Brain microvascular endothelial cell (primary cell): ENCODE measurements around the gene ING2.

Experiments
- DNase-seq: peaks from one replicate; pipeline ENCODE4 v3.0.0-alpha.2; 2020
- H3K27ac ChIP-seq: fragments of 250-450 bp; sonication (Bioruptor Pico); 2 replicates; pipeline ENCODE4 v1.5.1; 2020; ENCODE audit warnings: mild to moderate bottlenecking, moderate library complexity
- H3K27me3 ChIP-seq: fragments of 250-450 bp; sonication (Bioruptor Pico); replicated peaks from 2 replicates; pipeline ENCODE4 v1.5.1; 2020; ENCODE audit warnings: mild to moderate bottlenecking
- H3K36me3 ChIP-seq: fragments of 250-450 bp; sonication (Bioruptor Pico); replicated peaks from 2 replicates; pipeline ENCODE4 v1.5.1; 2020; ENCODE audit warnings: mild to moderate bottlenecking
- H3K4me3 ChIP-seq: 2 replicates; pipeline ENCODE4 v1.5.1; 2011; ENCODE audit warnings: low read depth, mild to moderate bottlenecking, control low read depth, low read length, moderate library complexity
- CTCF ChIP-seq: IDR thresholded peaks from 2 replicates; pipeline ENCODE4 v1.5.1; 2011; ENCODE audit warnings: low read depth, mild to moderate bottlenecking, moderate library complexity, low read length, control low read depth, inconsistent platforms; ENCODE audit errors: missing control alignments
- in situ Hi-C: cut with HindIII; loops from 2 replicates; pipeline ENCODE4 v1.10.0; 2017; ENCODE audit warnings: low sequenced_read_pairs, low pct_ligation_motif_present

ING2 gene

GRCh38 chr4:183561905-183562304 is 57.0 kb downstream of the ING2 start:
- no peak for TF ChIP-seq CTCF
- Histone ChIP-seq H3K4me3 (no peak overlapping the region), H3K27ac (no peak overlapping the region), H3K36me3 (no peaks in the 10 kb centered on the region), H3K27me3 (no peaks in the 10 kb centered on the region)
- no peak for DNase-seq
- in situ Hi-C loops: no loop called here
